HG02759 (cell line): ENCODE data around the gene RELN.
"Not testable (repeated sequence)": the region's sequence is repeated elsewhere in the genome, so short reads cannot be mapped to it uniquely, and the experiment has no call there.

Experiments
- ATAC-seq: cut with Tn5 transposase; IDR thresholded peaks from one replicate; pipeline ENCODE4 v1.9.1; 2021; ENCODE audit warnings: mild to moderate bottlenecking, moderate library complexity; ENCODE audit not compliant: unreplicated experiment

The RELN gene

GRCh38 chr7:103944230-103944900 is 45.1 kb downstream of the RELN start:
- ATAC-seq, result no peak

- ATAC-seq, result no peak
Observed at GRCh38 chr7:103941976-103942375, 47.5 kb downstream of the RELN start.

GRCh38 chr7:103940382-103941268 is 48.8 kb downstream of the RELN start:
- no peak for ATAC-seq

GRCh38 chr7:103937680-103938079 is 51.8 kb downstream of the RELN start:
- no peak for ATAC-seq

- ATAC-seq, result no peak
Observed at GRCh38 chr7:103936558-103936957, 52.9 kb downstream of the RELN start.

- ATAC-seq, result no peak
Observed at GRCh38 chr7:103934508-103934907, 55.0 kb downstream of the RELN start.

- no peak for ATAC-seq
Observed at GRCh38 chr7:103932389-103932788, 57.1 kb downstream of the RELN start.

- no peak for ATAC-seq
Observed at GRCh38 chr7:103929901-103930311, 59.6 kb downstream of the RELN start.

- no peak for ATAC-seq
Observed at GRCh38 chr7:103928581-103928980, 60.9 kb downstream of the RELN start.

GRCh38 chr7:103924184-103924583 is 65.3 kb downstream of the RELN start:
- no peak for ATAC-seq

GRCh38 chr7:103922407-103922806 is 67.1 kb downstream of the RELN start:
- ATAC-seq, result no peak

- ATAC-seq, result no peak
Observed at GRCh38 chr7:103921692-103922091, 67.8 kb downstream of the RELN start.

GRCh38 chr7:103919272-103919868 is 70.1 kb downstream of the RELN start:
- no peak for ATAC-seq

- ATAC-seq, result no peak
Observed at GRCh38 chr7:103918631-103919271, 70.7 kb downstream of the RELN start.

GRCh38 chr7:103915680-103916357 is 73.6 kb downstream of the RELN start:
- no peak for ATAC-seq

GRCh38 chr7:103914147-103914899 is 75.1 kb downstream of the RELN start:
- ATAC-seq, result no peak

GRCh38 chr7:103912891-103913605 is 76.4 kb downstream of the RELN start:
- ATAC-seq, result no peak

GRCh38 chr7:103911015-103911414 is 78.4 kb downstream of the RELN start:
- ATAC-seq, result not testable (repeated sequence)

- no peak for ATAC-seq
Observed at GRCh38 chr7:103905997-103906396, 83.5 kb downstream of the RELN start.
